ENCODE data around the gene RAB36.

- TF ChIP-seq CTCF (IDR thresholded peaks at IDR 0.05) (no peak), SIN3A (IDR thresholded peaks at IDR 0.05; ENCODE audit: borderline replicate concordance, insufficient read depth, low read depth, low read length) (no peak), POLR2AphosphoS5 (IDR thresholded peaks at IDR 0.05; ENCODE audit: low read depth, low read length) (no peak), REST (IDR thresholded peaks at IDR 0.05; ENCODE audit: insufficient read depth in 1 of 2, low read depth in 2 of 2, low read length in 1 of 2) (no peak)
These were observed 12.7 kb upstream of the RAB36 start for GRCh38 chr22:23132376-23133091.

Data from Panc1 (cell line).